H1 (cell line): ENCODE measurements around the gene KBTBD13. TPM values are rescaled to one million over a fixed set of nuclear protein-coding genes. Genes with fewer than 3 reads are reported as not detected.

Source experiments
- CBX8 ChIP-seq: fragments of 300-800, 300-1000 bp; sonication (generic); IDR thresholded peaks from 2 replicates; pipeline ENCODE4 v1.7.1; 2016; ENCODE audit warnings: low read depth, low read length, borderline replicate concordance
- CEBPB ChIP-seq: IDR thresholded peaks from 2 replicates; pipeline ENCODE4 v1.6.1; 2012; ENCODE audit warnings: low read depth, low read length
- CTCF ChIP-seq, 3 experiments: IDR thresholded peaks; 1 replicate in 2 of 3; 2 replicates in 1 of 3; pipeline versions ENCODE4 v1.5.1 to v1.6.1; 2011; ENCODE audit warnings: low read length in 3 of 3, mild to moderate bottlenecking in 3 of 3, inconsistent platforms in 2 of 3, low read depth in 1 of 3, moderate library complexity in 1 of 3; ENCODE audit not compliant: insufficient read depth in 1 of 3; ENCODE audit errors: control extremely low read depth in 1 of 3
- HDAC6 ChIP-seq: IDR thresholded peaks from one replicate; pipeline ENCODE4 v1.7.1; 2012; ENCODE audit warnings: low read depth, mild to moderate bottlenecking, inconsistent platforms, low read length, moderate library complexity
- JUND ChIP-seq: IDR thresholded peaks from 2 replicates; pipeline ENCODE4 v1.6.1; 2011; ENCODE audit warnings: mild to moderate bottlenecking, improper control_type of control experiment, low read length
- POLR2A ChIP-seq, 2 experiments: IDR thresholded peaks; 1 replicate in 1 of 2; 2 replicates in 1 of 2; pipeline ENCODE4 v1.6.1; 2011; ENCODE audit warnings: low read depth in 2 of 2, low read length in 2 of 2, mild to moderate bottlenecking in 2 of 2; ENCODE audit errors: control extremely low read depth in 1 of 2
- RFX5 ChIP-seq: IDR thresholded peaks from 2 replicates; pipeline ENCODE4 v1.6.1; 2011; ENCODE audit warnings: low read depth, low read length, improper control_type of control experiment, borderline replicate concordance
- SIRT6 ChIP-seq: IDR thresholded peaks from one replicate; pipeline ENCODE4 v1.7.1; 2012; ENCODE audit warnings: low read length, inconsistent platforms
- SUZ12 ChIP-seq: fragments of 200-600 bp; sonication (generic); IDR thresholded peaks from 2 replicates; pipeline ENCODE4 v1.6.1; 2012; ENCODE audit warnings: mild to moderate bottlenecking, inconsistent platforms, low read length, moderate library complexity, mixed read lengths
- TBP ChIP-seq: IDR thresholded peaks from 2 replicates; pipeline ENCODE4 v1.6.1; 2011; ENCODE audit warnings: low read depth, low read length, improper control_type of control experiment
- polyA plus RNA-seq, 7 experiments: library from polyadenylated mRNA; depleted of rRNA in 3 of 7; stranded (reverse) in 5 of 7; unstranded in 2 of 7; fragments of >200 nt in 5 of 7; fragments of 200-250 nt in 2 of 7; gene quantifications; 1 replicate in 5 of 7; 2 replicates in 1 of 7; 4 replicates in 1 of 7; pipeline versions ENCODE4 v1.2.1 to v1.2.3, GENCODE V29; 2011 to 2013; ENCODE audit warnings: missing spikeins in 2 of 7, mixed read lengths in 2 of 7
- total RNA-seq: library from RNA; stranded (reverse); fragmentation: NEBNext Ultra II Directional; extraction: Animal tissue kit (Norgen Biotek cat#: 25700); gene quantifications from 2 replicates; pipeline ENCODE4 v1.2.1, GENCODE V29; 2021

Gene KBTBD13
- total and polyA plus RNA-seq, 2 of the 8 experiments (the other 6 are each of a cell fraction or from before 2014, with no cell fraction given) = not detected

DNA sequence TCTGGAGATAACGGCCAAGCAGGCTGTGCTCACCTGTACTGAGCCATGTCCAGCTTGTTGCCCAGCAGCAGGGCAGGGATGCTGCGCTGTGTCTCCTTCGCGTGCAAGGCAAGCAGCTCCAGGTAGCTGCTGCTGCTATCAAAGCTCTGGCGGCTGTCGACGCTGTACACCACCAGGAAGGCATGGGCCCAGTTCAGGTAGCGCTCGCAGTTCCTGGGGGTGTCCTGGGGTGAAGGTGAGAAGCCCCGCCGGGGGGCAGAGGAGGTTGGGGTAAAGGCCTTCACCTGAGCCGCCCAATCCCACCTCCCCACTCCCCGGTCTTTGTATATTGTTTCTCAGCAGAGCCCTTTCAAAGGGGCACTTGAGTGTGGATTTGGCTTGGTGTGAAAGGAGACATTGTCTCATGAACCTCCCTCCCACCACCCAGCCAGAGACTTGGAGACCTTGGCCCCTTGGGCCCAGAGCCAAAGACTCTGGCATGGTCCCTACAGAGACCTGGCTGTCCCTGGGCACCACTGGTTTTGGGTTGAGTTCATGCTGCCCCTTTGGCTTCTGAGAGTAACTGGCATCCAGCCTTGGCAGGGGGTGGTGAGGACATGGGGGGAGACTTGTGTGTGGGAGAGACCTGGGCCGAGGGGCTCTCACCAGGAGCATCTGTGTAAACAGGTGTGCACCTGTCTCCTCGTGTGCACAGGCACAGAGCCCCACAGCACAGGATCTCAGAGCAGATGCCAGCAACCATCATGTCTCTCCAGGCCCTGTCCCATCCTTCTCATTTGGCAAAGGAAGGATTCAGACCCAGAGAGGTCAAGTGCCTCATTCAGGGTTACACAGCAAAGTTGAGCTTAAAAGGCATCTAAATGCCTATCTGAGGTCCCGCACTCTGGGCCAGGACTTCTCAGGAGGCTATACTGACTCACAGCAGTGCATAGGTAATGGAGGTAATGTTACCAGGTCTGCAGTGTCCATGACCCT, 17.9 kb upstream of the KBTBD13 start (continued):
- TF ChIP-seq SIRT6 (no peak), CBX8 (no peak), JUND (no peak), CEBPB (no peak), TBP (no peak), POLR2A (IDR thresholded peaks at IDR 0.05; ENCODE audit: control extremely low read depth in 1 of 2, low read depth in 2 of 2, low read length in 2 of 2) (no peak), CTCF (IDR thresholded peaks at IDR 0.05; ENCODE audit: control extremely low read depth in 1 of 3, insufficient read depth in 1 of 3, low read depth in 1 of 3, low read length in 3 of 3) (no peak), HDAC6 (no peak), SUZ12 (no peak), RFX5 (no peak)
